COR-L47 (cell line): ENCODE measurements around the gene BUD23.

Source experiments
- DNase-seq: peaks from one replicate; lab custom pipeline; 2025; lab: John Stamatoyannopoulos, UW

Gene BUD23

GRCh38 chr7:73742753-73743641 is 59.6 kb downstream of the BUD23 start:
- peak; percentile 98 for DNase-seq

- DNase-seq, result no peak
Measured at GRCh38 chr7:73746378-73746777, 63.0 kb downstream of the BUD23 start.
